HepG2 (cell line): ENCODE results near the gene HOXD8. TPM values are rescaled to one million over a fixed set of nuclear protein-coding genes. Genes with fewer than 3 reads are reported as not detected.
A peak's percentile ranks its signal among the peaks of the same experiment; 100 is the strongest.

ENCODE experiments used
- ATAC-seq: fragments of 200-7000 bp; cut with Tn5 transposase; 3 replicates; pipeline ENCODE4 v1.9.1; 2020; ENCODE audit warnings: mild to moderate bottlenecking, moderate library complexity
- BruUV-seq: library from RNA; stranded (reverse); fragments of 400-500 nt; replicated peaks from 2 replicates; lab custom pipeline; 2021; lab: Mats Ljungman, UMichigan
- CTCF ChIA-PET: fragments of 300-600 bp; formaldehyde crosslinking; extraction: SDS; loops from one replicate; lab custom pipeline; 2021; ENCODE audit warnings: low total read pairs, inconsistent platforms, low intra/inter-chr PET ratio; lab: Yijun Ruan, JAX
- POLR2A ChIA-PET: fragments of 350-600 bp; sonication (Branson Sonifier 250); formaldehyde crosslinking; loops from one replicate; lab custom pipeline; 2020; ENCODE audit warnings: antibody characterized with exemption, inconsistent platforms; lab: Yijun Ruan, JAX
- DNase-seq: peaks from one replicate; pipeline ENCODE4 v3.0.0-alpha.2; 2015; ENCODE audit warnings: low spot score
- FAIRE-seq: peaks from 3 replicates; lab custom pipeline; 2011; peaks lifted over from hg19 to GRCh38; lab: Jason Lieb, UNC
- H2AFZ ChIP-seq: one replicate; pipeline ENCODE4 v1.6.1; 2011; ENCODE audit warnings: low read length, inconsistent platforms
- H3K27ac ChIP-seq: fragments of 300-600 bp; 3 replicates; pipeline ENCODE4 v1.8.0; 2011; ENCODE audit warnings: mixed run types, mild to moderate bottlenecking, mixed read lengths, low read length, inconsistent platforms; ENCODE audit not compliant: insufficient read depth; ENCODE audit errors: extremely low read length
- H3K27me3 ChIP-seq, 2 experiments: fragments of 200-600 bp in 1 of 2; 2 replicates in 1 of 2; 3 replicates in 1 of 2; pipeline versions ENCODE4 v1.6.0 to v1.8.0; 2011; ENCODE audit warnings: low read length in 2 of 2, mild to moderate bottlenecking in 2 of 2, moderate library complexity in 2 of 2, inconsistent platforms in 1 of 2; ENCODE audit not compliant: insufficient read depth in 2 of 2, control insufficient read depth in 1 of 2
- H3K36me3 ChIP-seq, 2 experiments: fragments of 200-600 bp in 1 of 2; replicated peaks in 1 of 2; 2 replicates in 1 of 2; 3 replicates in 1 of 2; pipeline versions ENCODE4 v1.5.1 to v1.8.0; 2011; ENCODE audit warnings: low read length in 2 of 2, inconsistent platforms in 1 of 2; ENCODE audit not compliant: insufficient read depth in 2 of 2, control insufficient read depth in 1 of 2
- H3K4me1 ChIP-seq: 2 replicates; pipeline ENCODE4 v1.5.1; 2012; ENCODE audit warnings: low read length, inconsistent platforms; ENCODE audit not compliant: insufficient read depth
- H3K4me2 ChIP-seq: 2 replicates; pipeline ENCODE4 v1.6.0; 2011; ENCODE audit warnings: low read depth, low read length, inconsistent platforms
- H3K4me3 ChIP-seq, 3 experiments: fragments of 200-600 bp in 1 of 3; sonication (generic), shearing (Covaris generic) in 1 of 3; replicated peaks in 1 of 3; 2 replicates each; pipeline ENCODE4 v1.5.1; 2011 to 2016; ENCODE audit warnings: low read length in 3 of 3, inconsistent platforms in 2 of 3, low read depth in 2 of 3, mild to moderate bottlenecking in 2 of 3, control low read depth in 1 of 3, mixed read lengths in 1 of 3; ENCODE audit not compliant: insufficient read depth in 1 of 3
- H3K79me2 ChIP-seq: one replicate; pipeline ENCODE4 v1.6.1; 2011; ENCODE audit warnings: low read length, inconsistent platforms; ENCODE audit not compliant: insufficient read depth
- H3K9ac ChIP-seq: 2 replicates; pipeline ENCODE4 v1.6.0; 2011; ENCODE audit warnings: mild to moderate bottlenecking, low read depth, low read length, inconsistent platforms; ENCODE audit not compliant: insufficient read depth
- H3K9me3 ChIP-seq: 2 replicates; pipeline ENCODE4 v1.5.1; 2012; ENCODE audit warnings: mild to moderate bottlenecking, low read length
- H4K20me1 ChIP-seq: 2 replicates; pipeline ENCODE4 v1.6.0; 2011; ENCODE audit warnings: inconsistent platforms, mild to moderate bottlenecking, low read length, moderate library complexity; ENCODE audit not compliant: insufficient read depth
- E2F5 ChIP-seq: sonication (generic); formaldehyde crosslinking; conservative IDR thresholded peaks from 2 replicates; pipeline ENCODE4 v1.4.0; 2020; ENCODE audit warnings: missing genetic modification reagents
- JUNB ChIP-seq: sonication (generic); formaldehyde crosslinking; IDR thresholded peaks from 2 replicates; pipeline ENCODE4 v1.8.0; 2022; ENCODE audit warnings: missing genetic modification reagents, mild to moderate bottlenecking, borderline replicate concordance
- KLF16 ChIP-seq, 2 experiments: sonication (generic) in 1 of 2; formaldehyde crosslinking in 1 of 2; IDR thresholded peaks; 2 replicates each; pipeline versions ENCODE4 v1.6.1 to v1.8.0; 2016 to 2023; ENCODE audit warnings: missing genetic modification reagents in 2 of 2, missing compliant biosample characterization in 1 of 2
- MED8 ChIP-seq: sonication (generic); formaldehyde crosslinking; IDR thresholded peaks from 2 replicates; pipeline ENCODE4 v1.8.1; 2023; ENCODE audit warnings: mild to moderate bottlenecking, missing genetic modification reagents; ENCODE audit not compliant: insufficient replicate concordance
- MYNN ChIP-seq: sonication (generic); formaldehyde crosslinking; IDR thresholded peaks from 2 replicates; pipeline ENCODE4 v1.4.0; 2020; ENCODE audit warnings: mild to moderate bottlenecking, low read depth, missing genetic modification reagents
- NFIC ChIP-seq: IDR thresholded peaks from 2 replicates; pipeline ENCODE4 v1.6.1; 2012; ENCODE audit warnings: mild to moderate bottlenecking, low read length, inconsistent platforms
- ZNF34 ChIP-seq: sonication (generic); formaldehyde crosslinking; IDR thresholded peaks from 2 replicates; pipeline ENCODE4 v1.4.0; 2020; ENCODE audit warnings: mild to moderate bottlenecking, missing genetic modification reagents, borderline replicate concordance
- ZNF501 ChIP-seq: sonication (generic); formaldehyde crosslinking; IDR thresholded peaks from 2 replicates; pipeline ENCODE4 v1.5.1; 2020; ENCODE audit warnings: mild to moderate bottlenecking, moderate library complexity, missing genetic modification reagents
- ZNF616 ChIP-seq: sonication (generic); formaldehyde crosslinking; IDR thresholded peaks from 2 replicates; pipeline ENCODE4 v1.5.0; 2020; ENCODE audit warnings: low read depth, mild to moderate bottlenecking, missing genetic modification reagents
- ZNF773 ChIP-seq: sonication (generic); formaldehyde crosslinking; IDR thresholded peaks from 2 replicates; pipeline ENCODE4 v1.4.0; 2020; ENCODE audit warnings: missing genetic modification reagents, borderline replicate concordance
- ZNF775 ChIP-seq: sonication (generic); formaldehyde crosslinking; IDR thresholded peaks from 2 replicates; pipeline ENCODE4 v1.4.0; 2020; ENCODE audit warnings: missing genetic modification reagents, mild to moderate bottlenecking, moderate library complexity, borderline replicate concordance
- ZNF800 ChIP-seq: sonication (generic); formaldehyde crosslinking; IDR thresholded peaks from 2 replicates; pipeline ENCODE4 v1.4.0; 2020; ENCODE audit warnings: missing genetic modification reagents
- ZNF850 ChIP-seq: sonication (generic); formaldehyde crosslinking; conservative IDR thresholded peaks from 2 replicates; pipeline ENCODE4 v1.9.0; 2021; ENCODE audit warnings: mild to moderate bottlenecking, missing genetic modification reagents
- WGBS: methylation state at CpG from one replicate; pipeline ENCODE4 v1.1.6; 2017; ENCODE audit warnings: low lambda C conversion rate; 5-methylcytosine and 5-hydroxymethylcytosine counted together
- in situ Hi-C: cut with HindIII; loops from 2 replicates; pipeline ENCODE4 v1.10.0; 2017; ENCODE audit warnings: low pct_unique_long_range_greater_than_20kb; ENCODE audit not compliant: extremely low pct_ligation_motif_present
- intact Hi-C: fragments of 100-400 bp; cut with micrococcal nuclease; formaldehyde crosslinking; loops from one replicate; pipeline ENCODE4 v1.10.0; 2022; ENCODE audit not compliant: unreplicated experiment
- polyA plus RNA-seq, 8 experiments: library from polyadenylated mRNA; depleted of rRNA in 3 of 8; stranded (reverse) in 7 of 8; unstranded in 1 of 8; fragments of >200 nt; fragmentation: Illumina TruSeq in 4 of 8; extraction: Trizol in 4 of 8; gene quantifications; 2 replicates each; pipeline versions ENCODE4 v1.2.1 to v1.2.3, GENCODE V29; 2011 to 2016; ENCODE audit warnings: low read depth in 4 of 8, missing spikeins in 1 of 8, mixed read lengths in 1 of 8; ENCODE audit not compliant: insufficient read depth in 1 of 8
- total RNA-seq, 5 experiments: library from RNA; depleted of rRNA; stranded (reverse); fragments of >200 nt; fragmentation: Illumina TruSeq; extraction: Trizol; gene quantifications; 2 replicates each; pipeline ENCODE4 v1.2.3, GENCODE V29; 2016; ENCODE audit warnings: low read depth in 1 of 5

HOXD8 gene
- total and polyA plus RNA-seq, 2 of the 13 experiments (the other 11 are each of a cell fraction or from before 2014, with no cell fraction given), result not detected

- TF ChIP-seq ZNF800 (peak; percentile 78; the same call in 1 of the 2 replicates), ZNF34 (CRISPR knock-in tag) (no peak), JUNB (CRISPR knock-in tag) (no peak), MYNN (CRISPR knock-in tag) (no peak), KLF16 (CRISPR knock-in tag; IDR thresholded peaks at IDR 0.05) (no peak), ZNF775 (no peak)
- TF ChIP-seq, all 625 proteins: peak for 10
These were observed 8.4 kb downstream of the HOXD8 start (continued) for GRCh38 chr2:176137906-176138305.

DNA sequence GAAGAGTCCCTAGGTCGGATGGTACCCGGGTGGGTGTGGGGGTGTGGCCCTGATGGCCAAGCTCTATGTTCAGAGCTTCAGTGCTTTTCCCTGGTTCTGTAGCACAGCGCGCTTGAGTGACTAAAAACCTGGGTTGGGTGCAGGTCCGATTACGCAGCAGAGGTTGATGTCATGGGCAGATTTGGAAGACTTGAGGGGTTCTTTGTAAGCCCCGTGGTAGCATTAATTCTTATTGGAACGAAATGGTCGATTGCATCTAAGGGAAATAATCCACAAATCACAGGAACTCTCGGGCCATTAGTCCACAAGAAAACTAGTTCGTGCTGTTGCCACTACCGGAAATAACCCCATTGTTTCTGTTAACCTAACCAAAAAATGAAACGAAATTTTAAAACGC is 9.0 kb downstream of the HOXD8 start:
- ChIA-PET POLR2A (no interaction called here), CTCF (no interaction called here)
- Histone ChIP-seq H3K4me2 (no peak overlapping the region), H2AFZ (no peak overlapping the region), H3K79me2 (no peaks in the 10 kb centered on the region), H3K9ac (no peak overlapping the region), H4K20me1 (no peaks in the 10 kb centered on the region), H3K9me3 (no peaks in the 10 kb centered on the region), H3K27me3 (peaks cover 9 to 91% of the 10 kb centered on the region in 2 experiments; a peak in 4 of 5 replicates), H3K27ac (no peak overlapping the region), H3K4me1 (peaks cover 11% of the 10 kb centered on the region), H3K36me3 (no peaks in the 10 kb centered on the region), H3K4me3 (no peak overlapping the region)
- FAIRE-seq (no peak), ATAC-seq (no peak), DNase-seq (no peak)
- in situ Hi-C loops, result no loop called here
- WGBS, result 21% methylated on average over 12 of the region's 14 CpGs
- TF ChIP-seq NFIC (no peak), ZNF850 (no peak), ZNF501 (CRISPR knock-in tag) (no peak), ZNF773 (CRISPR knock-in tag) (no peak), MED8 (CRISPR knock-in tag) (no peak), ZNF616 (CRISPR knock-in tag) (no peak), E2F5 (no peak)
- intact Hi-C loops, result no loop called here
- no TSS peak for BruUV-seq
